SHP77 treated with DMSO at 0.1 percent for 48 hours (cell line): ENCODE measurements around the gene ITPA.
A peak's percentile ranks its signal among the peaks of the same experiment; 100 is the strongest.
"Not testable (repeated sequence)": the region's sequence is repeated elsewhere in the genome, so short reads cannot be mapped to it uniquely, and the experiment has no call there.

Experiments used
- DNase-seq: peaks from one replicate; lab custom pipeline; 2025; lab: John Stamatoyannopoulos, UW

The ITPA gene

GRCh38 chr20:3199976-3200755 lies 9.1 kb upstream of the ITPA start:
- no peak for DNase-seq

- DNase-seq, result no peak
Measured at GRCh38 chr20:3202965-3203314, 6.4 kb upstream of the ITPA start.

- no peak for DNase-seq
Measured at GRCh38 chr20:3203315-3204123, 5.8 kb upstream of the ITPA start.

GRCh38 chr20:3204124-3204794 lies 5.0 kb upstream of the ITPA start, which contains the start of gene DDRGK1:
Gene DDRGK1, minus strand, starts transcription at chr20:3204682. Its CDS starts 55 bp downstream, at chr20:3204627.
- peak; percentile 91 for DNase-seq

GRCh38 chr20:3208786-3209256 lies 477 bp upstream of the ITPA start:
- DNase-seq, result no peak

- no peak for DNase-seq
Measured at GRCh38 chr20:3209946-3210317, 634 bp downstream of the ITPA start.

- no peak for DNase-seq
Measured at GRCh38 chr20:3210346-3210745, 1.0 kb downstream of the ITPA start.

GRCh38 chr20:3213226-3213625 lies 3.9 kb downstream of the ITPA start:
- DNase-seq, result no peak

- not testable (repeated sequence) for DNase-seq
Measured at GRCh38 chr20:3215359-3215917, 6.1 kb downstream of the ITPA start.

GRCh38 chr20:3218307-3218988 lies 9.2 kb downstream of the ITPA start:
- peak; percentile 55 for DNase-seq

- no peak for DNase-seq
Measured at GRCh38 chr20:3221398-3222226, 12.3 kb downstream of the ITPA start.

GRCh38 chr20:3222635-3223600 lies 13.6 kb downstream of the ITPA start:
- DNase-seq, result peak; percentile 97

GRCh38 chr20:3223651-3223993 lies 14.3 kb downstream of the ITPA start:
- no peak for DNase-seq

GRCh38 chr20:3223994-3224680 lies 14.8 kb downstream of the ITPA start:
- no peak for DNase-seq

- no peak for DNase-seq
Measured at GRCh38 chr20:3224681-3225421, 15.6 kb downstream of the ITPA start.

GRCh38 chr20:3226093-3226492 lies 16.8 kb downstream of the ITPA start:
- DNase-seq, result no peak

GRCh38 chr20:3226864-3227263 lies 17.6 kb downstream of the ITPA start:
- DNase-seq, result no peak

- DNase-seq, result no peak
Measured at GRCh38 chr20:3227506-3227905, 18.2 kb downstream of the ITPA start.
